Endodermal cell (in vitro differentiated cells): ENCODE data around the gene UCP2. TPM values are rescaled to one million over a fixed set of nuclear protein-coding genes. Genes with fewer than 3 reads are reported as not detected.

Experiments used
- DNase-seq: peaks from one replicate; pipeline ENCODE4 v3.0.0-alpha.2; 2017
- H3K27ac ChIP-seq: 2 replicates; pipeline ENCODE4 v1.5.1; 2013; ENCODE audit warnings: mild to moderate bottlenecking, low read depth, low read length, moderate library complexity
- H3K27me3 ChIP-seq: 2 replicates; pipeline ENCODE4 v1.6.1; 2013; ENCODE audit warnings: mild to moderate bottlenecking, low read length, moderate library complexity; ENCODE audit not compliant: insufficient read depth, control insufficient read depth, poor library complexity, severe bottlenecking
- H3K36me3 ChIP-seq: 2 replicates; pipeline ENCODE4 v1.7.0; 2013; ENCODE audit warnings: mild to moderate bottlenecking, low read length, moderate library complexity; ENCODE audit not compliant: control insufficient read depth, insufficient read depth
- H3K4me1 ChIP-seq: one replicate; pipeline ENCODE4 v1.7.0; 2013; ENCODE audit warnings: low read length; ENCODE audit not compliant: control insufficient read depth, insufficient read depth
- H3K4me3 ChIP-seq: 2 replicates; pipeline ENCODE4 v1.5.1; 2013; ENCODE audit warnings: mild to moderate bottlenecking, low read length, moderate library complexity
- H3K9ac ChIP-seq: 2 replicates; pipeline ENCODE4 v1.6.1; 2013; ENCODE audit warnings: mild to moderate bottlenecking, low read length, moderate library complexity; ENCODE audit not compliant: poor library complexity, severe bottlenecking; ENCODE audit errors: extremely low read depth
- H3K9me3 ChIP-seq: 2 replicates; pipeline ENCODE4 v1.6.1; 2013; ENCODE audit warnings: mild to moderate bottlenecking, low read length, moderate library complexity; ENCODE audit not compliant: control insufficient read depth
- H3K27ac Mint-ChIP-seq: 2 replicates; pipeline ENCODE4 v1.8.0; 2020; ENCODE audit warnings: mixed read lengths
- H3K27me3 Mint-ChIP-seq: 2 replicates; pipeline ENCODE4 v1.8.0; 2021; ENCODE audit warnings: mild to moderate bottlenecking, mixed read lengths; ENCODE audit not compliant: insufficient read depth
- H3K36me3 Mint-ChIP-seq: 2 replicates; pipeline ENCODE4 v1.8.0; 2020; ENCODE audit warnings: low read depth, mixed read lengths
- H3K4me1 Mint-ChIP-seq: 2 replicates; pipeline ENCODE4 v1.8.0; 2020; ENCODE audit warnings: mixed read lengths
- H3K4me3 Mint-ChIP-seq: 2 replicates; pipeline ENCODE4 v1.8.0; 2020; ENCODE audit warnings: mild to moderate bottlenecking, moderate library complexity, mixed read lengths
- H3K9me3 Mint-ChIP-seq: 2 replicates; pipeline ENCODE4 v1.8.0; 2020; ENCODE audit warnings: mild to moderate bottlenecking, mixed read lengths
- CTCF ChIP-seq: fragments of 200-600 bp; sonication (generic); conservative IDR thresholded peaks from 2 replicates; pipeline ENCODE4 v1.5.0; 2021; ENCODE audit warnings: antibody characterized with exemption, mild to moderate bottlenecking
- WGBS, 2 experiments: methylation state at CpG; one replicate each; pipeline versions ENCODE4 v1.1.5 to v1.1.7; 2013; ENCODE audit warnings: missing lambda C conversion rate in 2 of 2, mixed read lengths in 1 of 2; ENCODE audit not compliant: insufficient coverage in 1 of 2, insufficient read length in 1 of 2; 5-methylcytosine and 5-hydroxymethylcytosine counted together
- total RNA-seq, 2 donors: library from RNA; stranded (reverse); fragmentation: NEBNext Ultra II Directional in 1 of 2; extraction: Animal tissue kit (Norgen Biotek cat#: 25700) in 1 of 2; gene quantifications; 2 replicates in 1 of 2; 3 replicates in 1 of 2; pipeline ENCODE4 v1.2.1, GENCODE V29; 2021

UCP2 gene
- total RNA-seq, 2 donors from 2014 or later, result 140 to 202 TPM

DNA sequence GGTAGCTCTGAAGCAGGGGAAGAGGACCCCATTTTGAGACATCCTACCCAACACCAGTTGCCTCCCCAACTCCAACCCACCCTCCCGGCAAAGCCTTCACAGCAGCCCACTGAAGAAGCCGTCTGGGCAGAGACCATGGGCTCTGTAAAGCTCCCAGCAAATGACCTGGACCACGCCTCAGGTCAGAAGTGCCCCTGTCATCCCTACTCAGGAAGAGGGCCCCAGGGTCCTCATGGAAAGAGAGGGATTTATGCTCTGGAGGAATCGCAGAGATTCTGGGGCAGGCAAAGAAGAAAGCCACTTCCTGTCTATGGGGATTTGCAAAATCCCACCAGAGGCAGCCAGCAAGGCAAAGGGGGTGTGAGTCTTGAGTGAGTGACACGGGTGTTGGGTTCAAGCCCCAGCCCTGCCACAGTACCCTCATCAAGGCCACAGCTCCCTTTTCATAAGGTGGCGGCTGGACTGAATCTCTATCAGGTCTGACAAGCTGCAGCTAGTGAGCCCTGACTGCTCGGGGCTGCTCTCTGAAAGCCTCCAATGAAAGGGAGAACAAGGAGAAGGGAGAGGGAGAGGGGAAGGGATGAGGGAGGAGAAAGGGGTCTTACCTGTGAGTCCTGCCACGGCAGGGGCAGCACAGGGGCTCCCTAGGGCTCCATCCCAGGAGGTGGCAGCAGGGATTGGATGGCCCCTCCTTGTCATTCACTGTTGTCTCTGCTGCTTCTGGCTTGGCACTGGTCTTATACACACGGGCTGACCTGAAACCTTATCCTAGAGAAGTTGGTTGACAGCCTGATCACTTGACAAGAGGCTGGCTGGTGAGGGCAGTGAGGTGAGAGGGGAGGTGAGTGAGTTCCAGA, 26.0 kb upstream of the UCP2 start, which contains the start of gene UCP3:
Gene UCP3, minus strand, starts transcription at position 713 of the 857 bp plus-strand sequence. CDS start 2,043 bp downstream, outside the sequence.
- H3K9me3 Mint-ChIP-seq, result no peaks in the 10 kb centered on the region
- Histone ChIP-seq H3K27ac (no peak within 1 kb of the TSS), H3K4me3 (no peak within 1 kb of the TSS), H3K9me3 (no peaks in the 10 kb centered on the region), H3K27me3 (no peaks in the 10 kb centered on the region), H3K4me1 (no peaks in the 10 kb centered on the region), H3K9ac (no peak within 1 kb of the TSS), H3K36me3 (no peaks in the 10 kb centered on the region)
- no peaks in the 10 kb centered on the region for H3K27me3 Mint-ChIP-seq
- no peak for TF ChIP-seq CTCF
- H3K36me3 Mint-ChIP-seq, result peaks cover 11% of the 10 kb centered on the region
- DNase-seq, result peak; percentile 52
- H3K27ac Mint-ChIP-seq, result no peak within 1 kb of the TSS
- no peak within 1 kb of the TSS for H3K4me3 Mint-ChIP-seq
- H3K4me1 Mint-ChIP-seq, result peaks cover 17% of the 10 kb centered on the region
- WGBS, 2 experiments, result 60 to 84% methylated on average over 1 to 9 of the region's 9 CpGs

DNA sequence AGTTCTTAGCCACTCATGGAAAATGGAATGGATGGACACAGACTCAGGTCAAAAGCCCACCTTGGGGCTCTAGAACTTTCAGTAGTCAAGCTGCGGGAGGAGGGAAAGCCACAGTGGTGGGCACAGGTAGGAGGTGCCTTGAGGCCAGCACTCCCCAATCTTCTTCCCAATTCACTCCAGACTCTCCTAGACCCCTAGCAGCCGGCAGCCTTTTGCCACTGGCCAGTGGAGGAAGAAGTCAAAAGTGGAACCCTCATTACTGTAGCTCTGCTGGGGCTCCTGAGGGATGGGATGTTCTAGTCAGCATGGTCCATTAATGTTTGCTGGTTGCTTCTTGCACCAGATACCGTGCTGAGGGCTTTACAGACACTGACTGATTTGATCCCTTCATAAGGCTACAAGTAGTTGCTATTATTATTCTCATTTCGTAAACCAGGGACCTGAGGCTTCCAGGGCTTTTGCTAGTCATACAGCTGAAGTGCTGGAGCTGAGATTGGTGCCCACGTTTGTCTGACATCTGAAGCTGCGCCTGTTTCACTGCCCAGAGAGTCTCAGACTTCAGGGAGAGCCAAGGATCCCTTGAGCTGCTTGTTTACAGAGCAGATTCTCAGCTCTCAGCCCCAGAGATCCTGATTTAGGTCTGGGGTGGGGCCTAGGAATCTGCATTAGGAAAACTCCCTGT, 25.2 kb upstream of the UCP2 start:
- Mint-ChIP-seq H3K27me3 (no peaks in the 10 kb centered on the region), H3K27ac (no peak overlapping the region), H3K36me3 (peaks cover 11% of the 10 kb centered on the region), H3K9me3 (no peaks in the 10 kb centered on the region), H3K4me1 (peaks cover 17% of the 10 kb centered on the region), H3K4me3 (no peak overlapping the region)
- Histone ChIP-seq H3K36me3 (no peaks in the 10 kb centered on the region), H3K4me3 (no peak overlapping the region), H3K27me3 (no peaks in the 10 kb centered on the region), H3K9ac (no peak overlapping the region), H3K9me3 (no peaks in the 10 kb centered on the region), H3K27ac (no peak overlapping the region), H3K4me1 (no peaks in the 10 kb centered on the region)
- DNase-seq, result peak; percentile 25
- no peak for TF ChIP-seq CTCF
- WGBS, 2 experiments, result 92 to 93% methylated on average over 3 to 6 of the region's 6 CpGs

DNA sequence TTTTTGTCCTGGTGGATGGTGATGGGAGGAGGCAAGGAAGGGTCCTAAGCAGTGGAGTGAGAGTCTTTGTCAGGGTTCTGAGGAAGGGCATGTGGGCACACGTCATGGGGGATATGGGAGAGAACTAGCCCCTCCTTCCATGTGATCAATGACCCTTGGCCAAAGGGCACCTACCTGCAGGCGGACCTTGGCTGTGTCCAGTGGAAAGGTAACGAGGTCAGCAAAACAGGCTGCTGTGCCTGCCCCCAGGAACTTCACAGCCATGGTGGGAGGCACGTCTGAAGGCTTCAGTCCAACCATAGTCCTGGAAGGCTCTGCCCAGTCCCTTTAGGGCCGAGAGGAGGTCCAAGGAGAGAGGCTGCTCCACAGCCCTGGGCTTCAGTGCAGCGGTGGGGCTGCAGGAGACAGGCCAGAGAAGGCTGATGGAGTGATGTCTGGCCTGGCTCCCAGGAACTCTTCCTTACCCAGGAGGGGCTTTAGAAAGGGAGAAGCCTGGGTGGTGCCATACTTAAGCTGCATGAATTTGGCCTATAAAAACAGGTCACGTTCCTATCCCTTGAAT, 24.2 kb upstream of the UCP2 start:
- peaks cover 17% of the 10 kb centered on the region for H3K4me1 Mint-ChIP-seq
- H3K9me3 ChIP-seq, result no peaks in the 10 kb centered on the region

More for the DNA sequence above, 24.2 kb upstream of the UCP2 start:
- no peaks in the 10 kb centered on the region for H3K27me3 Mint-ChIP-seq
- Histone ChIP-seq H3K4me3 (no peak overlapping the region), H3K4me1 (no peaks in the 10 kb centered on the region), H3K27ac (no peak overlapping the region), H3K27me3 (no peaks in the 10 kb centered on the region), H3K36me3 (no peaks in the 10 kb centered on the region), H3K9ac (no peak overlapping the region)
- no peak overlapping the region for H3K4me3 Mint-ChIP-seq
- H3K36me3 Mint-ChIP-seq, result peaks cover 8% of the 10 kb centered on the region
- DNase-seq, result no peak
- no peaks in the 10 kb centered on the region for H3K9me3 Mint-ChIP-seq
- 92 to 97% methylated on average over 5 to 7 of the region's 7 CpGs for WGBS, 2 experiments
- TF ChIP-seq CTCF, result no peak
- H3K27ac Mint-ChIP-seq, result peak overlapping the region; percentile 67
